ENCODE results near the gene SLC16A8. TPM values are rescaled to one million over a fixed set of nuclear protein-coding genes. Genes with fewer than 3 reads are reported as not detected.

SLC16A8 gene
- total and polyA plus RNA-seq, 9 donors = 0.39 to 0.52 TPM; not detected in 7

DNA sequence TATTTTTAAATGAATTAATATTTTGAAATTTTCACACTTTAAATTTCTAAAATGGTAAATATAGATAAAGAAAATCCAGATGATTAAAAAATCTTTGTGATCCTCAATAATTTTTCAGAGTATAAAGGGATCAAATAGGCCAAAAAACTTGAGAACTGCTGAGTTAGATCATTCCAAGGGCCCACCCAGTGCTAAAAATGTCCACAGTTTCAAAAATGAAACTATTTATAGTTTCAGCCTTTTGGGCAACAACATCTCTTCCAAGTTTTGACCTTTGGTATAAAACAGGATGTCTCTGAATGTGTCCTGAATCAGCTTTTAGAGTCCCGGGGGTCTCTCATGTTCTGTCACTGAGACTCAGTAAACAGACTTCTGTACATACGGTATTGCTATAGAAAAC lies 47.4 kb upstream of the SLC16A8 start:
- intact Hi-C loops (cut with DNase I) = no loop called here
- H3K27ac ChIP-seq = no peak overlapping the region
- DNase-seq = no peak

DNA sequence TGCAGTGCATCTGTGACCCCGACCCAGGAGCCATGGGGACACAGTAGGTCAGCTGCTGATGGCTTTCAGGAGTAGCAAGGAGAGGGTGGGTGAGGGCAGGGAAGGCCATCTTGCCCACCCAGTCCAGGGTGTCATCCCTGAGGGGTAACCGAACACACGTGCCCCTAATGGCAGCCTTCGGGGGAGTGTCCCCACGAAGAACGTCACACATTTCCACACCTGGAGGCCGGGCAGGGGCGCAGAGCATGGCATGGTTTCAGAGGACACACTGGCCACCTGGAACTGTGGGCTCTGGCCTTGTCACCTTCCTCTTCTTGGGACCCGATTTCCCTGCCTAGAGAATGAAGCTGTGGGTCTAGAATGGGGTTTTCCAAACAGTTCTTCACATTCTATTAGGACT lies 45.9 kb upstream of the SLC16A8 start:
- H3K4me1 ChIP-seq (ENCODE audit: insufficient read depth) = peaks cover 2% of the 10 kb centered on the region
- H3K9me3 ChIP-seq = no peaks in the 10 kb centered on the region
- no peak for DNase-seq
- H3K27me3 ChIP-seq = no peaks in the 10 kb centered on the region
- no peaks in the 10 kb centered on the region for H3K36me3 ChIP-seq
- no peak for TF ChIP-seq EP300 (IDR thresholded peaks at IDR 0.05)
- TF ChIP-seq POLR2A (IDR thresholded peaks at IDR 0.05) = no peak
- TF ChIP-seq, protein P1, sequence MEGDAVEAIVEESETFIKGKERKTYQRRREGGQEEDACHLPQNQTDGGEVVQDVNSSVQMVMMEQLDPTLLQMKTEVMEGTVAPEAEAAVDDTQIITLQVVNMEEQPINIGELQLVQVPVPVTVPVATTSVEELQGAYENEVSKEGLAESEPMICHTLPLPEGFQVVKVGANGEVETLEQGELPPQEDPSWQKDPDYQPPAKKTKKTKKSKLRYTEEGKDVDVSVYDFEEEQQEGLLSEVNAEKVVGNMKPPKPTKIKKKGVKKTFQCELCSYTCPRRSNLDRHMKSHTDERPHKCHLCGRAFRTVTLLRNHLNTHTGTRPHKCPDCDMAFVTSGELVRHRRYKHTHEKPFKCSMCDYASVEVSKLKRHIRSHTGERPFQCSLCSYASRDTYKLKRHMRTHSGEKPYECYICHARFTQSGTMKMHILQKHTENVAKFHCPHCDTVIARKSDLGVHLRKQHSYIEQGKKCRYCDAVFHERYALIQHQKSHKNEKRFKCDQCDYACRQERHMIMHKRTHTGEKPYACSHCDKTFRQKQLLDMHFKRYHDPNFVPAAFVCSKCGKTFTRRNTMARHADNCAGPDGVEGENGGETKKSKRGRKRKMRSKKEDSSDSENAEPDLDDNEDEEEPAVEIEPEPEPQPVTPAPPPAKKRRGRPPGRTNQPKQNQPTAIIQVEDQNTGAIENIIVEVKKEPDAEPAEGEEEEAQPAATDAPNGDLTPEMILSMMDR (IDR thresholded peaks at IDR 0.05) = no peak
- no peak overlapping the region for H3K27ac ChIP-seq
- H3K4me3 ChIP-seq = no peak overlapping the region
- intact Hi-C loops (cut with DNase I) = no loop called here
- 86 to 92% (median 90%) methylated on average over 9 of the region's 9 CpGs for WGBS, 3 donors

More for the DNA sequence above, 47.4 kb upstream of the SLC16A8 start:
- H3K4me1 ChIP-seq (ENCODE audit: insufficient read depth) = peaks cover 2% of the 10 kb centered on the region
- no peaks in the 10 kb centered on the region for H3K36me3 ChIP-seq
- H3K27me3 ChIP-seq = no peaks in the 10 kb centered on the region
- TF ChIP-seq, protein P1 (IDR thresholded peaks at IDR 0.05) = no peak
- TF ChIP-seq POLR2A (IDR thresholded peaks at IDR 0.05) (no peak), EP300 (IDR thresholded peaks at IDR 0.05) (no peak)
- H3K4me3 ChIP-seq = no peak overlapping the region
- WGBS, 3 donors = 20 to 38% (median 24%) methylated on average over 2 of the region's 2 CpGs
- H3K9me3 ChIP-seq = no peaks in the 10 kb centered on the region

DNA sequence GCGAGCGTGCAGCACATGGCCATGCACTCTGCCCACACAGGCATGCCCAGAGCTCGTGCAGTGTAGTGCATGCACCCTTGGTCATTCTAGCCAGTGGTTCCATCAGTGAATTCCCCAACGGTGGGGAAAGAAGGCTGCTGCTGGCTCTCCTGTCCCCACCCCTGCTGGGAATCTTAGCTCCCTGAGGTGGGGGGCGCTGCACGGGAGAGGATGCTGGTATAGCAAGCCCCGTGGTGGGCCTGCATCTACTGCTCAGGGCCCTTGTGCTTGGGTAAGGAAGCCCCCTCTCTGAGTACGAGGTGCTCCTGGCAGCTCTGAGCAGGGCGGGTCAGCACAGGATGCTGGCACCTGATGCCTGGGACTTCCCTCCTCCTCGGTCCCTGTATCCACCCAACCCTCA lies 45.0 kb upstream of the SLC16A8 start:
- intact Hi-C loops (cut with DNase I) = no loop called here
- Histone ChIP-seq H3K27me3 (no peaks in the 10 kb centered on the region), H3K9me3 (no peaks in the 10 kb centered on the region), H3K4me3 (no peak overlapping the region), H3K27ac (no peak overlapping the region), H3K4me1 (ENCODE audit: insufficient read depth) (peaks cover 2% of the 10 kb centered on the region), H3K36me3 (no peaks in the 10 kb centered on the region)
- WGBS, 3 donors = 81 to 87% (median 85%) methylated on average over 10 of the region's 10 CpGs
- TF ChIP-seq POLR2A (IDR thresholded peaks at IDR 0.05) (no peak), EP300 (IDR thresholded peaks at IDR 0.05) (no peak)
- TF ChIP-seq, protein P1 (IDR thresholded peaks at IDR 0.05) = no peak
- no peak for DNase-seq

DNA sequence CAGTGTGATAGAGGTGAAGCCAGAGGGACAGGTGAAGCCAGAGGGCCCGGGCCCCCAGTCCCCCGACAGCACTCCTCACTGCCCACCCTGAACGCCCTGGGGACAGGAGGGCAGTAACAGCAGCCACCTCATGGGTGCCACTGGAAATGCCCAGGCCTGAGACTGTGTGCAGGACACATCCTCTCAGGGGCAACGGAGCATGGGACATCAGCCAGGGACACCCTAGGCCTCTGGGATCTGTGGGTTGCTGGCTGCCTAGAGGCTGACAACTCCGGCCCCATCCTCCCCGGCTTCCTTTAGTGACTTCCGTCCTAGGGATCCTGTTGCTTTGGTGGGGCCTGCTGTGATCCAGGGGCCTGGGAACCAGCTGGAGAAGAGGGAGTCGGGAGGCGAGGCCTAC lies 43.9 kb upstream of the SLC16A8 start:
- H3K27ac ChIP-seq = no peak overlapping the region
- H3K4me3 ChIP-seq = no peak overlapping the region
- intact Hi-C loops (cut with DNase I) = no loop called here
- 92 to 97% (median 97%) methylated on average over 9 of the region's 9 CpGs for WGBS, 3 donors
- TF ChIP-seq POLR2A (IDR thresholded peaks at IDR 0.05) = no peak
- TF ChIP-seq EP300 (IDR thresholded peaks at IDR 0.05) = no peak
- TF ChIP-seq, protein P1 (IDR thresholded peaks at IDR 0.05) = no peak
- no peaks in the 10 kb centered on the region for H3K9me3 ChIP-seq
- no peaks in the 10 kb centered on the region for H3K27me3 ChIP-seq
- peaks cover 2% of the 10 kb centered on the region for H3K4me1 ChIP-seq (ENCODE audit: insufficient read depth)
- no peaks in the 10 kb centered on the region for H3K36me3 ChIP-seq
- DNase-seq = no peak
